ENCODE data around the gene SLC23A2.
"Not testable (repeated sequence)": the region's sequence is repeated elsewhere in the genome, so short reads cannot be mapped to it uniquely, and the experiment has no call there.

SLC23A2 gene

DNA sequence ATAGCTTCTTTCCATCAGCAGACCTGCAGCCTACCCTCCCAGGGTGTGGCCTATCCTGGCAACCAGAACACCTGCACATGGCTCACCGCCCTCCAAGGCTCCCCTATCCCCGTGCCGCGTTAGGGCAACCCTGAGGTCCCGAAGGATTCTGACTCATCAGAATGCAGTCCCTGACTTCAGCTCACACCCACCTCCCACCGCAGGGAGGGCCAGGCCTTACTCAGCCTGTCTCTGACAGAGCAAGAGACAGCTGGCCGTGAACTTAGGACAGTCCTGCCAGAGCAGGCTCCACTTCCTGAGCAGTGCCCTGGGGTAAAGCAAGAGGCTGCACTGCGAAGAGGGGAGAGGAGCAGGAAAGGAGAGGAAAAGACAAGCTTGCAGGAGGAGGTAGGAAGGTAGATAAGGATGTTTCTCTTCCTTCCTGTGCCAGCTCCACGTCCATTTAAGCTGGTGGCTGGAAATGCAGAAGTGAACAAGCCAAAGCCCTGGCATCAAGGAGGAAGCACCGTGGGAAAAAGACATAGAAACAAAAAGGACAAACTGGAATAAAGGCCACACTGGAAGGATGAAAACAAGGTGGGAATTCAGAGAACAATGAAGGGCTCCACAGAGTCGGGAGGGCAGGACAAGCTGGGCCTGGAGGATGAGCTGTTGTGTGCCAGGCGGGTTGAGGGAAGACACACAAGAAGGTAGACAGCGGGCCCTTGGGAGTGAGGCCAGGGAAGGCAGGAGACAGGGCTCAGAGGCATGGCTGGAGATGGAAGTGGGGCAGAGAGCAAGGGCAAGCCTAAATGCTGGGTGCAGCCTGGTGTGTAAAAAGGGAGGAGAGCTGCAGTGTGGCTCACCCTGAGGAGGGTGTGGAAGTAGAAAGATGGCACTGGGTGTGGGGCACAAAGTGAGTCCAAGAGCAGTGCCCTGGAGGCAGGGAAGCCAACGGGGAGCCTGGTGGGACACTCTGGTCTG, 102.7 kb downstream of the SLC23A2 start:
- no peak for DNase-seq

GRCh38 chr20:4897600-4897999, 103.7 kb downstream of the SLC23A2 start:
- no peak for DNase-seq

- DNase-seq, result peak in 1 of 2 donors; percentile 14
Observed at GRCh38 chr20:4896971-4897497, 104.3 kb downstream of the SLC23A2 start.

- no peak for DNase-seq
Observed at GRCh38 chr20:4896119-4896702, 105.1 kb downstream of the SLC23A2 start.

- DNase-seq, result no peak
Observed at GRCh38 chr20:4894981-4895381, 106.3 kb downstream of the SLC23A2 start.

DNA sequence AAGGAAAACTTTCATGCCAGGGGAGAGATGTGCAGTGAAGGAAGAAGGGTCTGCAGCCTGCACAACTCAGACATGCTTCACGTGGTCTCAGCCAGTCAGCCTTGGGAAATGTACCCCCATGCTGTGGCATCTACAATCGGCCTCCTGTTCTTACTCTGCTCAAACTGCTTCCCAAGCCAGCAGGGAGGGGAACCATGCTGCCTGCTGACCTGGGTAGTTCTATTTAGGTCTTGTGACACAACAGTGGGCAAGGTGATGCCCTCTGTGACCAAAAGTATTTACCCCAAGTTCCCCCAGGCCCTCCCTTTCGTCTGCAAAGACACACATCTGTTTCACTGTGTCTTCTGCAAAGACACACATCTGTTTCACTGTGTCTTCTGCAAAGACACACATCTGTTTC, 106.9 kb downstream of the SLC23A2 start:
- no peak for DNase-seq

DNA sequence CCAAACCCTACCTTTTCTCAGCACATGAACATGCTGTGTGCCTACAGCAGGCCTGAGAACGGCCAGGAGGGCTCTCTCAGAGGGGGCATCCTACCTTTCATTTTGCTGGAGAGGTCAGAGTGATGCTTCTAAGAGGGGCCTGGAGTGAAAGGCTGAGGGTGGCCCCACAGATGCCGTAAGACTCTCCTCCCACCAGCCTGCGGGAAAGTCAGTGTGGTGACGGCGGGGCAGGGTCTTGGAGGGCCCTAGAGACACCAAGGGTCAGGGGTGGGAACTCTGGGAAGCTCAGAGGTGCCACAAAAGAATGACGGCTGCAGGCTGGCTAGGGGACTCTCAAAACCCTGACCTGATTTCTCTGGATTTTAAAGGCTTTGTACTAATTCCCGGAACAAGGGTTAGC, 107.6 kb downstream of the SLC23A2 start:
- no peak for DNase-seq

GRCh38 chr20:4891997-4892396, 109.3 kb downstream of the SLC23A2 start:
- DNase-seq, result no peak

DNA sequence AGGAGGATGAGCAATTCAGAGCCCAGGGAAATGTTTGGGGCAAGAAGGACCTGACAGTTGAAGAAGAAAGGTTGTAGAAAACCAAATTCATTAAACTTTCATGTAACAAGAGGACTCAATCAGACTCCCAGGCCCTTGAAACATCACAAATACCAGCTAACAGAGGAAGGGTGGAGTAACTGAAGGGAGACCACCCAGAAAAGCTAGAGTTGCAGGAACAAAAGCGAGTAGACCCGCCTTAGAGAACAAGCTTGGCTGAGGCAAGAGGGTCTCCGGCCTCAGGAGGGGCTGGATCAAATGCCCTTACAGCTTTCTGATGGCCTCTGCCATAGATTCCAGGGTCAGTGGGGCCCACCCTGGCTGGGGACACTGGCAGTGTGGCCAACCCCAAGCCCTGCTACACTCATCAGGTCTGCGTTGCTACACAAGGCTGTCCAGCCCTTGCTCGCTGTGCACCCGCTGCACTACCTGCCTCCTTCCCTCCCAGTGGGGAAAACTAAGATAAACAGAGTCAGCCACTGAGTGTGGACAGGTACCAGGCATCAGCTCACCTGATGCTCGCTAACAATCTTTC, 110.0 kb downstream of the SLC23A2 start:
- DNase-seq, result no peak

GRCh38 chr20:4889446-4889845, 111.9 kb downstream of the SLC23A2 start:
- no peak for DNase-seq

DNA sequence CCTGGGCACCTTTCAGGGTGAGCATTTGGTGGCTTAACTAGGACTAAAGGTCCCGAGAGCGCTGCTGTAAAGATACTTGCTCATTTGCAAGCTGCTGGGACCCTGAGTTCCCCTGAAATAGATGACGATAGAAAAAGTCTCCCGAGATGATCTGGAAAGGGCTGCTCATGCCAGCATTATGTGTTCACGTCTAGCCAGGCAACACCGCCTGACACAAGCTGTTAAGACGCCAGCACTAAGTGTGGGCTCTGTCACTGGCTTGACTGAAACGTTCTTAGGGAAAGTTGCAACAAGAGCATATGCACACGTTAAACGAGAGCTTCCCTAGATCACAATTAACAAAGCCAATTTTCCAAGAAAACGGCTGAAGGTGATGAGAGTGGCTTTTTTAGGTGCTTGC, 113.7 kb downstream of the SLC23A2 start:
- DNase-seq, result no peak

- no peak for DNase-seq
Observed at GRCh38 chr20:4886771-4887527, 114.4 kb downstream of the SLC23A2 start.

- no peak for DNase-seq
Observed at GRCh38 chr20:4885877-4886276, 115.4 kb downstream of the SLC23A2 start.

DNA sequence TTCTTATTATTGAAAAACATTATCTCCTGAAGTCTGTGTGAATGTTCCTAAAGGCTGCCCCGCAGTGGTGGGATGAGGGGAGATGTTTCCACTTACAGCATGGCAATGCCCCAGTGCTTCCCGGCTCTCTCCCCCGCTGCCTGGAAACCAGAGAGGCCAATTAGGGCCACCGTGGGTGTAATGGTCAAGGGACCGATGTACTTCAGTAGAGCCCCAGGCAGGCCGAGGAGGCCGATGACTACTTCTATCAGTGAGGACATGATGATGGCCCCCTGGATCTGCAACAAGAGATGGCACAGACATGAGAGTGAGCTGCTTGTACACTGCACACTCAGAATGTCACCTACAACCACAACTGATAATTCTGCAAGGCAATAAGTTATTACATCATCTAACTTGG, 117.8 kb downstream of the SLC23A2 start:
- DNase-seq, result no peak

GRCh38 chr20:4883051-4883450, 118.3 kb downstream of the SLC23A2 start:
- no peak for DNase-seq

DNA sequence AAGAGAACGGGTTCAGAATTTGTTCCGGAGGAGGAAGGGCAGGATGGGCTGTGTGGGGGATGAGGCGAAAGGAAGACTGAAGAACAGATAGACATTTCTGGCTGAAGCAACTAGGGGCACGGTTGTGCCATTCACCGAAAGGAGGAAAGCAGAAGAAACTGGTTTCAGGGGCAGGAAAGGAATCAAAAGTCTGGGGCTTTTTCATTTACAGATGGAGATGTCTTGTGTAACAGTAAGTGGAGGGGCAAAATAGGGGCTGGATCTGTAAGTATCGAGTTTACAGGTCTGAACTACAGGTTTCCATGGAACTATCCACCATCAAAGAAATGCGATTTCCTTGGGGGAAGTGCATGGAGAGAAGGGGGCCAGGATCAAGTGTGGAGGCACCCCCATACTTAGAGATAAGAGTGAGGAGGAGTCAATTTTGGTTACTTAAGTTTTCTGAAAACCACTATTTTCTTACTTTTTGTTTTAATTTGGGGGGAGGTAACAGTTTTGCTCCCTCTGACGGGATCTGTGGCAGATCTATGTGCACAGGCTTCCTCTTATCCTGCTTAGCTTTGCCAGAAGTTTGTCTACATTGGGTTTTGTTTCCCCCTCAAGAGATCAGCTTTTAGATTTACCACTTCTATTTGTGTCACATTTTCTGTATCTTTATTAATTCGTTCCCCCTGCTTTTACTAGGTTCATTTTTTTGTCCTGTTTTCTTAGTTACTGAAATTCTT, 120.1 kb downstream of the SLC23A2 start:
- no peak for DNase-seq

- no peak for DNase-seq
Observed at GRCh38 chr20:4880051-4880450, 121.3 kb downstream of the SLC23A2 start.

DNA sequence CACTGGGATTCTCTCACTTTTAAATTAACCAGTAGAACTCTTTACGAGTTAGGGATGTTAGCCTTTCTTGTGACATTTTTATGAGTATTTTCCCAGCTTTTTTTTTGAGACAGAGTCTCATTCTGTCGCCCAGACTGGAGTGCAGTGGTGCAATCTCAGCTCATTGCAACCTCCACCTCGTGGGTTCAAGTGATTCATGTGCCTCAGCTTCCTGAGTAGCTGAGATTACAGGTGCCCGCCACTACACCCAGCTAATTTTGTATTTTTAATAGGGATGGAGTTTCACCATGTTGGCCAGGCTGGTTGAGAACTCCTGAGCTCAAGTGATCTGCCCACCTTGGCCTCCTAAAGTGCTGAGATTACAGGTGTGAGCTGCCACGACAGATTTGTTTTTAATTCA, 123.2 kb downstream of the SLC23A2 start:
- DNase-seq, result not testable (repeated sequence)

DNA sequence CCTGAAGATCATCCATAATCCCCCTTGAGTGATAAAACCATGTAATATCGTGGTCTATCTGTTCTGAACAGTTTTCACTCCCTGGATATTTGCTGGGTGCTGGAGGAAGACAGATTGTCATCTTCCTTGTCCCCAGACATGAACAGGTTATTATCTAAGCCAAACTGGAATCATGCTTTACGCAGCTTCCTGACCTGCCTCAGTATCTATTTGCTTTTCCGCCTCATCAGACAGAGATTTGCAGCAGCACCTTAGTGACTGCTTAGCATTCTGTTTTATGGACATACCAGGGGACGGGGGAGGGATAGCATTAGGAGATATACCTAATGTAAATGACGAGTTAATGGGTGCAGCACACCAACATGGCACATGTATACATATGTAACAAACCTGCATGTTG, 124.6 kb downstream of the SLC23A2 start:
- no peak for DNase-seq

GRCh38 chr20:4876301-4876700, 125.0 kb downstream of the SLC23A2 start:
- DNase-seq, result no peak

GRCh38 chr20:4875578-4876067, 125.7 kb downstream of the SLC23A2 start:
- DNase-seq, result no peak

DNA sequence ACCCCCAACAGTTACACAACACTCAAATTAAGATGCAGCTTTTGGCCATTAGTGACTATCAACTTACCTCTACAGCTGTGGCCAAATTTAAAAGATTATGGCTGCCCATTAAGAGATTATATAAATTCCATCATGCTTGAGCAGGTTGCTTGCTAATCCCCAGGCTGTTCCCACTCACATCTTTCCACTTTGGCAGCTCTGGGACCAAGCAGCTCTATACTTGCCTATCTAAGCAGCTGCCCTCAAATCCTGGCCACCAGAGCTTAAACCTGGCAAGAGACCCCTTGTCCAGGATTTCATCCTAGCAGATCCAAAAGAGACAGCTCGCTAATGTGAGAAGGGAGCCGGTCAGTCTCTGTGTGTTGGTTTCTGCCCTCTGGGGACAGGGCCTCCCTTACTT, 127.9 kb downstream of the SLC23A2 start:
- DNase-seq, result no peak

Data from activated CD4-positive, alpha-beta T cell treated with anti-CD3 and anti-CD28 coated beads for 4 hours (primary cell).